Panc1 (cell line): ENCODE measurements around the gene MAP2K1.

Experiments
- CTCF ChIP-seq: fragments of 450-650 bp; IDR thresholded peaks from 2 replicates; pipeline ENCODE4 v1.5.1; 2017; ENCODE audit warnings: mild to moderate bottlenecking
- POLR2AphosphoS5 ChIP-seq: IDR thresholded peaks from 2 replicates; pipeline ENCODE4 v1.6.1; 2012; ENCODE audit warnings: mild to moderate bottlenecking, low read depth, low read length, moderate library complexity
- REST ChIP-seq, 2 experiments: IDR thresholded peaks; 2 replicates each; pipeline ENCODE4 v1.6.1; 2011 to 2012; ENCODE audit warnings: low read depth in 2 of 2, control low read depth in 1 of 2, low read length in 1 of 2, mild to moderate bottlenecking in 1 of 2, moderate library complexity in 1 of 2; ENCODE audit not compliant: insufficient read depth in 1 of 2
- SIN3A ChIP-seq: IDR thresholded peaks from 2 replicates; pipeline ENCODE4 v1.6.1; 2012; ENCODE audit warnings: low read depth, mild to moderate bottlenecking, low read length, moderate library complexity, borderline replicate concordance; ENCODE audit not compliant: insufficient read depth
- TCF7L2 ChIP-seq: IDR thresholded peaks from 2 replicates; pipeline ENCODE4 v1.6.1; 2011; ENCODE audit warnings: mild to moderate bottlenecking, low read depth, low read length, inconsistent platforms

- no peak for TF ChIP-seq POLR2AphosphoS5
- no peak for TF ChIP-seq REST (IDR thresholded peaks at IDR 0.05; ENCODE audit: insufficient read depth in 1 of 2, low read depth in 2 of 2, low read length in 1 of 2)
- no peak for TF ChIP-seq CTCF
- no peak for TF ChIP-seq SIN3A
- no peak for TF ChIP-seq TCF7L2
These were observed 35.6 kb downstream of the MAP2K1 start for GRCh38 chr15:66422347-66422746.
